M059J (cell line): ENCODE data around the gene GPR141. TPM values are rescaled to one million over a fixed set of nuclear protein-coding genes. Genes with fewer than 3 reads are reported as not detected.

Experiments
- DNase-seq: peaks from one replicate; pipeline ENCODE4 v3.0.0-alpha.2; 2012; ENCODE audit warnings: low read depth
- total RNA-seq: library from RNA; depleted of rRNA; stranded (reverse); fragments of >200 nt; shearing (Covaris generic); gene quantifications from 2 replicates; pipeline ENCODE4 v1.2.3, GENCODE V29; 2014; rRNA removed

The GPR141 gene
- total RNA-seq, 1 experiment from 2014 or later, result not detected

DNA sequence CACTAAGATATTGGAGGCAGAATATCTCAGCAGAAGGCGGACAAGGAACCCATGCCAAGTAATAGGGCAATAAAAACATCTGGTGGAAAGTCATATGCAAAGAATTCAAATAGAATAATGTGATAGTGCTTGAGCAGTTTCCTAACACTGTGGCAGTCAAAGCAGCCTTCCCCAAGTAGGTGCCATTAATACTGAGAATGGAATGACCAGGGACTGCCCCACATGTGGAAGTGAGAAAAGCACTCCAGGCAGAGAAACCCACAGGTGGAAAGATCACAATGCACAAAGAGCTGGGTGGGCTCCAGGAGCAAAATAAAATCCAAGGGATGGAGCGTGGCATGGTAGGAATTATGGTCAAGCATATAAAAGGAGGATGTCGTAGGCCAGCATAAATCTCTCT is 100.4 kb downstream of the GPR141 start:
- no peak for DNase-seq

DNA sequence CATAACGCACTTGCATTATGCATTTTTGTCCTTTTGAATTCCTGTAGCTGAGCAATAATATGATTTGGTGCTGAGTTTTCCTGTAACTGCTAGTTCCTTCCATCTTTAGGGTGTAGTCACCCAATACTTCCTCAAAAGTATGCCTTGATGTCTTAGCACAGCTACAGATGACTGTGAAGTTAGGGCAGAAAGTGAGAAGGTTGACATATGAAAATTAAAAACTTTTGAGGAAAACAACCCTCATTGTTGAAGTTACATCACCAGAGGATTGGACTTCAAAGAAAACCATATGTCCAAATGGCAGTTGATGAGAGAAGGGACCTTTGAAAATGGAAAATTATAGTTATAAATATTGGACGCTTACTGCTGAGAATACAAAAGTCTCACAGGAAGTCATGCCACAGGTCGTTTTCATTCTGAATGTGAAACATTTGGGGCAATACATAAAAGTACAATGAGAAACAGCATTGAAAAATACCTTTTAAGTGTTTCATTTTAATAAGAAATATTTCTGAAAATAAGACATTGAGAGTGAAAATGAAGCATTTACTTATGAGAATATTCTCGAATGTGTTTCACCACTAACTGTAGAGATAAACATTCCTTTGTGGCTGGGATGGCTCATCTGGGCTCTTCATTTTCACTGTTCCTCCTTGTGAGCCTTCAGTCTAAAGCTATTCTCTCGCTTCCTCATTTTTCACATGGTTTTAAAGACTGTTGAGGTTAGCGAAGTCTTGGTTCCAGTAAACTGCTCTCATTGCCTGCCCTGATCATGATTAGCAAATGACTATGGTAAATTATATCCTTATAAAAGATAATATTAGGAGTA is 103.4 kb downstream of the GPR141 start:
- DNase-seq, result no peak

Other genes starting within 250 kb of the GPR141 start
- 21.7 and 36.3 TPM in 2 replicates for gene ELMO1, start 234.9 kb upstream of the GPR141 start, total RNA-seq
- not detected in 2 replicates for gene NME8, start 164.8 kb downstream of the GPR141 start, total RNA-seq
- 0.27 and 0.86 TPM in 2 replicates for gene SFRP4, start 233.1 kb downstream of the GPR141 start, total RNA-seq
- gene EPDR1, start 236.9 kb downstream of the GPR141 start, total RNA-seq, result 66.3 and 73.0 TPM in 2 replicates